Left lung (tissue), 10 donors: ENCODE measurements around the gene COL15A1. TPM values are rescaled to one million over a fixed set of nuclear protein-coding genes. Genes with fewer than 3 reads are reported as not detected.

ENCODE experiments used
- ATAC-seq: fragments of 200-7000 bp; cut with Tn5 transposase; one replicate; pipeline ENCODE4 v1.9.1; 2020; ENCODE audit warnings: moderate library complexity
- DNase-seq, 4 donors: peaks; one replicate each; pipeline ENCODE4 v3.0.0-alpha.2; 2013 to 2020
- H3K27ac ChIP-seq, 2 donors: fragments of 200-600 bp; sonication (generic) in 1 of 2; one replicate each; pipeline versions ENCODE4 v1.5.0 to v1.8.0; 2020 to 2021
- H3K27me3 ChIP-seq, 2 donors: fragments of 200-600 bp; sonication (generic) in 1 of 2; one replicate each; pipeline versions ENCODE4 v1.5.0 to v1.8.0; 2020 to 2021
- H3K36me3 ChIP-seq, 2 donors: fragments of 200-600 bp; sonication (generic) in 1 of 2; one replicate each; pipeline versions ENCODE4 v1.5.0 to v1.8.0; 2020 to 2021
- H3K4me1 ChIP-seq, 2 donors: fragments of 200-600 bp; one replicate each; pipeline ENCODE4 v1.8.0; 2021
- H3K4me3 ChIP-seq, 2 donors: fragments of 200-600 bp; sonication (generic) in 1 of 2; one replicate each; pipeline versions ENCODE4 v1.5.0 to v1.8.0; 2020 to 2021; ENCODE audit warnings: mild to moderate bottlenecking in 1 of 2
- H3K9me3 ChIP-seq, 2 donors: fragments of 200-600 bp; sonication (generic) in 1 of 2; one replicate each; pipeline versions ENCODE4 v1.5.0 to v1.8.0; 2020 to 2021
- intact Hi-C, 2 donors: fragments of 100-400 bp; cut with DNase I; formaldehyde crosslinking; loops; one replicate each; pipeline versions ENCODE4 v1.11.2 to v1.14.2; 2022
- polyA plus RNA-seq, 6 donors: library from polyadenylated mRNA; unstranded; fragments of 120-200 nt; gene quantifications; one replicate each; pipeline ENCODE4 v1.2.1, GENCODE V29; 2013; ENCODE audit not compliant: insufficient read length in 6 of 6
- total RNA-seq, 2 donors: library from RNA; stranded (reverse); fragmentation: NEBNext Ultra II Directional; extraction: Animal tissue kit (Norgen Biotek cat#: 25700); gene quantifications; one replicate each; pipeline ENCODE4 v1.2.1, GENCODE V29; 2021
- TF ChIP-seq, protein P1 (sequence below), 2 donors: fragments of 200-600 bp; sonication (generic) in 1 of 2; IDR thresholded peaks; one replicate each; pipeline versions ENCODE4 v1.5.0 to v1.8.0; 2021; ENCODE audit warnings: antibody characterized with exemption in 2 of 2
- donor health status: DM: no; HTN: yes; CAD: no.
- donor health status: DM: no; HTN: no; CAD: no.

COL15A1 gene
- total and polyA plus RNA-seq, 8 donors = 2.4 to 58.4 (median 7.4) TPM

DNA sequence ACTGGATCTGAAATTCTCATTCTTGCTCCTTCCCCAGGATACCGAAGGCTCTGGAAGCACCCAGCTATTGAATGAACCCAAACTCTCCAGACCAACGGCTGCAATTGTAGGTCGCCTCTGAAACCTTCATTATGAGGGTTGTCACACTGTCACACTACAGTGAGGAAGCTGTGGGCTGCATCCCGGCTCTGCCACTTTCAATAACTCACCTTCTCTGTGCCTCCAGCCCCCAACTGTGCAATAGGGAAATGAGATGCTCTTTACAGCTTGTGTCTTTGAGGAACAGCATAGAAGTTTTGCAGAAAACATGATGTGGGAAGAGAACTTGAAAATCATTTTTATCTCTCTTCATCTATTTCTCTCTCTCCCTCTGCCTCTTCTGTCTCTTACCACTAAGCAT is 91.6 kb downstream of the COL15A1 start:
- TF ChIP-seq, protein P1, sequence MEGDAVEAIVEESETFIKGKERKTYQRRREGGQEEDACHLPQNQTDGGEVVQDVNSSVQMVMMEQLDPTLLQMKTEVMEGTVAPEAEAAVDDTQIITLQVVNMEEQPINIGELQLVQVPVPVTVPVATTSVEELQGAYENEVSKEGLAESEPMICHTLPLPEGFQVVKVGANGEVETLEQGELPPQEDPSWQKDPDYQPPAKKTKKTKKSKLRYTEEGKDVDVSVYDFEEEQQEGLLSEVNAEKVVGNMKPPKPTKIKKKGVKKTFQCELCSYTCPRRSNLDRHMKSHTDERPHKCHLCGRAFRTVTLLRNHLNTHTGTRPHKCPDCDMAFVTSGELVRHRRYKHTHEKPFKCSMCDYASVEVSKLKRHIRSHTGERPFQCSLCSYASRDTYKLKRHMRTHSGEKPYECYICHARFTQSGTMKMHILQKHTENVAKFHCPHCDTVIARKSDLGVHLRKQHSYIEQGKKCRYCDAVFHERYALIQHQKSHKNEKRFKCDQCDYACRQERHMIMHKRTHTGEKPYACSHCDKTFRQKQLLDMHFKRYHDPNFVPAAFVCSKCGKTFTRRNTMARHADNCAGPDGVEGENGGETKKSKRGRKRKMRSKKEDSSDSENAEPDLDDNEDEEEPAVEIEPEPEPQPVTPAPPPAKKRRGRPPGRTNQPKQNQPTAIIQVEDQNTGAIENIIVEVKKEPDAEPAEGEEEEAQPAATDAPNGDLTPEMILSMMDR (IDR thresholded peaks at IDR 0.05) = no peak
- intact Hi-C loops = no loop called here
- Histone ChIP-seq H3K27me3 (peaks cover 0 to 46% of the 10 kb centered on the region in 2 donors), H3K27ac (no peak overlapping the region), H3K4me1 (peaks cover 0 to 18% of the 10 kb centered on the region in 2 donors), H3K9me3 (no peaks in the 10 kb centered on the region), H3K36me3 (no peaks in the 10 kb centered on the region), H3K4me3 (no peak overlapping the region)
- DNase-seq = no peak
- no peak for ATAC-seq

DNA sequence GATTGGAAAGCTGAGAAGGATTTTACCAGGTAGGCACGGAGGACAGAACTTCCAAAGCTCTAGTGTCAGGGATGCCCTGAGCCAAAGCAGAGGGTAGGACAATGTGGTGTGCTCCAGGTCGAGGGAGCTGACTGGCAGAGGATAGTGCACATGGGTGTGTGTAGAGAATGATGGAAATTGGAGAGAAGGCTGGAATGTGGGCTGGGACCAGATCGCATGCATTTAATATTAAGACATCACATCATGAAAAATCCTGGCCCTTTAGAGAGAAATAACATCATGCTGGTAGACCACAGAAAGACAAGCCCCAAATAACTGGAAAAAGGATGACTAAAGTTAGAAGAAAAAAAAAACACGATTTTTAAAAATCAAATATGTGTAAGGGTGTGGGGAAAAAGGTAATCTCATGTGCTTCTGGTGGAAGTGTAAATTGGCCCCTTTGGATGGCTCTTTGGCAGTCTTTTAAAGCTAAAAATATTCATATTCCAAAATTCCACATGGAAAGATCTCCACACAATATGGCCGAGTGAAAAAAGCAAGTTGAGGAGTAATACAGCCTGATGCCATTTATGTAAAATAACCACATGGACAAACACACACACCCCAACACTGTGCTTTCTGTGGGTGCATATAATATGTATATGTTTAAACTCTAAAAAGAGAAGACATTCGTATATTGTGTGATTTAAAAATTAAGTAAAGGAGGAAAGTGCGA is 94.2 kb downstream of the COL15A1 start:
- Histone ChIP-seq H3K9me3 (no peaks in the 10 kb centered on the region), H3K27me3 (peaks cover 0 to 38% of the 10 kb centered on the region in 2 donors), H3K27ac (no peak overlapping the region), H3K4me3 (no peak overlapping the region), H3K36me3 (no peaks in the 10 kb centered on the region), H3K4me1 (peaks cover 5 to 34% of the 10 kb centered on the region in 2 donors)
- DNase-seq (no peak), ATAC-seq (no peak)
- intact Hi-C loops = no loop called here
- TF ChIP-seq, protein P1 (IDR thresholded peaks at IDR 0.05) = no peak

- ATAC-seq = no peak
- Histone ChIP-seq H3K27me3 (peaks cover 0 to 43% of the 10 kb centered on the region in 2 donors), H3K4me3 (no peak overlapping the region), H3K9me3 (no peaks in the 10 kb centered on the region), H3K4me1 (peaks cover 5 to 36% of the 10 kb centered on the region in 2 donors), H3K36me3 (no peaks in the 10 kb centered on the region), H3K27ac (no peak overlapping the region)
- intact Hi-C loops = no loop called here
- no peak for DNase-seq
- TF ChIP-seq, protein P1 (IDR thresholded peaks at IDR 0.05) = no peak
Measured at GRCh38 chr9:99038484-99038820, 94.7 kb downstream of the COL15A1 start.

DNA sequence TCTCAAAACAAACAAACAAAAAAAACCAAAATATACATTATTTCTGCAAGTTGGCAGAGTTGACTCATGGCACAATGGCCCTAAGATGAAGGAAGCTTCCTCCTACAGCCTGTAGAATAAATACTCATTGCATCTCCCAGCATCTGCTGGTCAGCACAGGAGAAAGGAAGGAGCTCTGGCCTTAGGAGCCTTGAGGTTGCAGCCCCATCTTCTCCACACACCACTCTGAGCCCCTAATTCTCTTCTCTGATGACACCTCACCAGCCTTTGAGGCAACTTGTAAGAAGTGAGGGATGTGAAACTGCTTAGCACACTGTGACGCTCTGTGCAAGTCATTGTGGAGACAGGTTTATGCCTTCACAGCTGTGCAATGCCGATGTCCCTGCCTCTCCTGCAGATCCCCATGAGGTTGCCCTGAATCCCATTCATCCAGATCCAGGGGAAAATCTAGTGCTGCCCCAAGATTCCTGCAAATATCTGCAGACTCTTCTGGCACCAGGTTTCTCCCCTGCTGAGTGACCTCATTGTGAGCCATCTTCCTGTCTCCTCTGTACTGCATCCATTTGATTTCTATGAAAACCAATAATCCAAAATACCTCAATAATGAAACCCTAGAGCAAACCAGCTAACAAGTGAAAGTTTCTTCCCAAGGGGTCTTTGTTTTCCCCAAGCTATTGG is 95.9 kb downstream of the COL15A1 start:
- intact Hi-C loops = no loop called here
- peak; percentile 28 for ATAC-seq
- Histone ChIP-seq H3K4me3 (no peak overlapping the region), H3K4me1 (peaks cover 5 to 36% of the 10 kb centered on the region in 2 donors), H3K27ac (no peak overlapping the region), H3K27me3 (peaks cover 0 to 45% of the 10 kb centered on the region in 2 donors), H3K9me3 (peaks cover 0 to 4% of the 10 kb centered on the region in 2 donors), H3K36me3 (no peaks in the 10 kb centered on the region)
- no peak for DNase-seq
- TF ChIP-seq, protein P1 (IDR thresholded peaks at IDR 0.05) = no peak

GRCh38 chr9:99040251-99040900 is 96.7 kb downstream of the COL15A1 start:
- Histone ChIP-seq H3K27me3 (peaks cover 0 to 38% of the 10 kb centered on the region in 2 donors), H3K4me3 (no peak overlapping the region), H3K4me1 (peaks cover 5 to 36% of the 10 kb centered on the region in 2 donors), H3K36me3 (no peaks in the 10 kb centered on the region), H3K9me3 (peaks cover 0 to 7% of the 10 kb centered on the region in 2 donors), H3K27ac (peak overlapping the region in 1 of 2 donors; percentile 63)
- DNase-seq (no peak), ATAC-seq (no peak)
- TF ChIP-seq, protein P1 (IDR thresholded peaks at IDR 0.05) = no peak
- intact Hi-C loops = no loop called here
